ENCODE results near the gene NIT2. TPM values are rescaled to one million over a fixed set of nuclear protein-coding genes. Genes with fewer than 3 reads are reported as not detected.

NIT2 gene
- total and polyA plus RNA-seq, 9 donors: 13.5 to 45.2 (median 34.8) TPM

- H3K36me3 ChIP-seq: no peaks in the 10 kb centered on the region
- intact Hi-C loops (cut with DNase I): no loop called here
- no peak overlapping the region for H3K27ac ChIP-seq
- no peaks in the 10 kb centered on the region for H3K9me3 ChIP-seq
- no peak overlapping the region for H3K4me3 ChIP-seq
- no peaks in the 10 kb centered on the region for H3K27me3 ChIP-seq
- no peaks in the 10 kb centered on the region for H3K4me1 ChIP-seq (ENCODE audit: insufficient read depth)
- DNase-seq: no peak
- TF ChIP-seq CTCF (IDR thresholded peaks at IDR 0.05): no peak
- no peak for TF ChIP-seq EP300 (IDR thresholded peaks at IDR 0.05)
- no peak for TF ChIP-seq POLR2A (IDR thresholded peaks at IDR 0.05)
- WGBS, 3 donors: 47 to 72% (median 58%) methylated on average over 2 of the region's 2 CpGs
Observed at GRCh38 chr3:100311011-100311410, 23.5 kb upstream of the NIT2 start.

DNA sequence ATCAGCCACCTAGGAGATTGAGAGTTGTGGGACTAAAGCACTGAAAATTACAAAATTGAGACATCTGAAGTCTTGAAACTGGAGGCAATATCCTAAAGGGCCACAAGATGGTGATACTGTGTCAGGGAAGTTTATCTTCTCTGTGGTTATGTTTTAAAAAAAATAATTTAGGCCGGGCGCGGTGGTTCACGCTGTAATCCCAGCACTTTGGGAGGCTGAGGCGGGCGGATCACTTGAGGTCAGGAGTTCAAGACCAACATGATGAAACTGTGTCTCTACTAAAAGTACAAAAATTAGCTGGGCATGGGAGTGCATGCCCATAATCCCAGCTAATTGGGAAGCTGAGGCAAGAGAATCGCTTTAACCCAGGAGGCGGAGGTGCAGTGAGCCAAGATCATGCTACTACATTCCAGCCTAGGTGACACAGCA lies 17.9 kb upstream of the NIT2 start:
- Histone ChIP-seq H3K9me3 (no peaks in the 10 kb centered on the region), H3K27ac (no peak overlapping the region), H3K36me3 (no peaks in the 10 kb centered on the region), H3K4me3 (no peak overlapping the region), H3K4me1 (ENCODE audit: insufficient read depth) (peaks cover 1% of the 10 kb centered on the region), H3K27me3 (no peaks in the 10 kb centered on the region)
- peak; percentile 22 to 64 (median 45) for DNase-seq
- TF ChIP-seq EP300 (IDR thresholded peaks at IDR 0.05): no peak
- no peak for TF ChIP-seq POLR2A (IDR thresholded peaks at IDR 0.05)
- TF ChIP-seq CTCF (IDR thresholded peaks at IDR 0.05): peak; percentile 51 to 64 (median 55)
- 22 to 30% (median 25%) methylated on average over 8 of the region's 8 CpGs for WGBS, 3 donors
- intact Hi-C loops (cut with DNase I): no loop called here

DNA sequence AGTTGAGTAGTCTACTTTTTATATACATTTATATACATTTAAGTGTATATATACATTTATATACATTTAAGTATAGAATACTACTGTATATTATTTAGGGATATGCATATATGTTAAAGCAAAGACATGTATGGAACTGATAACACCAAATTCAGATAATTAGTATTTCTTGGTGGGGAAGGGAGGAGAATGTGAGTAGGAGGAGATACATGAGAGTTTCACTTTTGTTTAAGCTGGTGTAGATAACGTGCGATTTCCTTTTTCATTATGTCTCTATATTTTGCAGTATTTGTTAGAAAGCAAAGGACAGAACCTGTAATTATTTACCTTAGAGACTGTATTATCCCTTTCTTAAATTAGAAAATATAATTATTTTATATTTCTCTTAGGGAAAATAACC lies 16.6 kb upstream of the NIT2 start:
- Histone ChIP-seq H3K9me3 (no peaks in the 10 kb centered on the region), H3K27ac (no peak overlapping the region), H3K27me3 (no peaks in the 10 kb centered on the region), H3K36me3 (no peaks in the 10 kb centered on the region), H3K4me1 (ENCODE audit: insufficient read depth) (peaks cover 1% of the 10 kb centered on the region), H3K4me3 (no peak overlapping the region)
- TF ChIP-seq POLR2A (IDR thresholded peaks at IDR 0.05) (no peak), EP300 (IDR thresholded peaks at IDR 0.05) (no peak), CTCF (IDR thresholded peaks at IDR 0.05) (no peak)
- WGBS, 3 donors: 77 to 82% (median 77%) methylated on average over 2 of the region's 2 CpGs
- DNase-seq: no peak
- intact Hi-C loops (cut with DNase I): no loop called here

- 93 to 94% (median 93%) methylated on average over 2 of the region's 2 CpGs for WGBS, 3 donors
- Histone ChIP-seq H3K27ac (no peak overlapping the region), H3K9me3 (no peaks in the 10 kb centered on the region), H3K27me3 (no peaks in the 10 kb centered on the region), H3K36me3 (no peaks in the 10 kb centered on the region), H3K4me1 (ENCODE audit: insufficient read depth) (peaks cover 1% of the 10 kb centered on the region), H3K4me3 (no peak overlapping the region)
- intact Hi-C loops (cut with DNase I): loop anchor here in 1 of 4 donors (10.0 kb wide), 1 partner anchor 75 kb away; no protein-coding TSS in a partner anchor
- DNase-seq: no peak
- no peak for TF ChIP-seq CTCF (IDR thresholded peaks at IDR 0.05)
Observed at GRCh38 chr3:100319951-100320350, 14.6 kb upstream of the NIT2 start.
